GM18502 (cell line): Measurements from ENCODE around the gene KCNAB1.

Source experiments
- ATAC-seq: cut with Tn5 transposase; IDR thresholded peaks from one replicate; pipeline ENCODE4 v1.9.1; 2021; ENCODE audit warnings: mild to moderate bottlenecking; ENCODE audit not compliant: unreplicated experiment, poor library complexity

Gene KCNAB1

GRCh38 chr3:156425651-156426050, 305.3 kb downstream of the KCNAB1 start:
- ATAC-seq, result no peak

- no peak for ATAC-seq
Measured at GRCh38 chr3:156429125-156429524, 308.7 kb downstream of the KCNAB1 start.

GRCh38 chr3:156431334-156432124, 311.2 kb downstream of the KCNAB1 start:
- ATAC-seq, result no peak

GRCh38 chr3:156432563-156432962, 312.2 kb downstream of the KCNAB1 start:
- no peak for ATAC-seq

GRCh38 chr3:156433138-156433537, 312.8 kb downstream of the KCNAB1 start:
- no peak for ATAC-seq

GRCh38 chr3:156433910-156434309, 313.5 kb downstream of the KCNAB1 start:
- ATAC-seq, result no peak

- no peak for ATAC-seq
Measured at GRCh38 chr3:156434921-156435320, 314.5 kb downstream of the KCNAB1 start.

- ATAC-seq, result no peak
Measured at GRCh38 chr3:156443079-156443478, 322.7 kb downstream of the KCNAB1 start.

- ATAC-seq, result no peak
Measured at GRCh38 chr3:156445117-156446090, 325.0 kb downstream of the KCNAB1 start.

- peak; percentile 70 for ATAC-seq
Measured at GRCh38 chr3:156448300-156448699, 327.9 kb downstream of the KCNAB1 start.

- peak; percentile 55 for ATAC-seq
Measured at GRCh38 chr3:156449710-156450574, 329.6 kb downstream of the KCNAB1 start.

- no peak for ATAC-seq
Measured at GRCh38 chr3:156455839-156456238, 335.5 kb downstream of the KCNAB1 start.

- ATAC-seq, result no peak
Measured at GRCh38 chr3:156456771-156457224, 336.4 kb downstream of the KCNAB1 start.

- ATAC-seq, result no peak
Measured at GRCh38 chr3:156459434-156459833, 339.1 kb downstream of the KCNAB1 start.

- peak; percentile 78 for ATAC-seq
Measured at GRCh38 chr3:156460206-156460611, 339.8 kb downstream of the KCNAB1 start.

- no peak for ATAC-seq
Measured at GRCh38 chr3:156461889-156462288, 341.5 kb downstream of the KCNAB1 start.

GRCh38 chr3:156463123-156463522, 342.7 kb downstream of the KCNAB1 start:
- ATAC-seq, result no peak

- ATAC-seq, result no peak
Measured at GRCh38 chr3:156465194-156465593, 344.8 kb downstream of the KCNAB1 start.

- no peak for ATAC-seq
Measured at GRCh38 chr3:156469456-156469855, 349.1 kb downstream of the KCNAB1 start.

- ATAC-seq, result no peak
Measured at GRCh38 chr3:156471431-156471830, 351.1 kb downstream of the KCNAB1 start.
